Activated gamma-delta T cell (primary cell): ENCODE measurements around the gene HM13.
"Not testable (repeated sequence)": the region's sequence is repeated elsewhere in the genome, so short reads cannot be mapped to it uniquely, and the experiment has no call there.

ENCODE experiments used
- DNase-seq: peaks from one replicate; lab custom pipeline; 2025; lab: John Stamatoyannopoulos, UW
- total RNA-seq, 2 donors: gene quantifications; one replicate each; lab custom pipeline; 2026; lab: John Stamatoyannopoulos, UW

Gene HM13, protein sequence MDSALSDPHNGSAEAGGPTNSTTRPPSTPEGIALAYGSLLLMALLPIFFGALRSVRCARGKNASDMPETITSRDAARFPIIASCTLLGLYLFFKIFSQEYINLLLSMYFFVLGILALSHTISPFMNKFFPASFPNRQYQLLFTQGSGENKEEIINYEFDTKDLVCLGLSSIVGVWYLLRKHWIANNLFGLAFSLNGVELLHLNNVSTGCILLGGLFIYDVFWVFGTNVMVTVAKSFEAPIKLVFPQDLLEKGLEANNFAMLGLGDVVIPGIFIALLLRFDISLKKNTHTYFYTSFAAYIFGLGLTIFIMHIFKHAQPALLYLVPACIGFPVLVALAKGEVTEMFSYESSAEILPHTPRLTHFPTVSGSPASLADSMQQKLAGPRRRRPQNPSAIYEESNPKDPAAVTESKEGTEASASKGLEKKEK
- total RNA-seq, result 59.0 to 59.1 reads per million in 2 donors

DNA sequence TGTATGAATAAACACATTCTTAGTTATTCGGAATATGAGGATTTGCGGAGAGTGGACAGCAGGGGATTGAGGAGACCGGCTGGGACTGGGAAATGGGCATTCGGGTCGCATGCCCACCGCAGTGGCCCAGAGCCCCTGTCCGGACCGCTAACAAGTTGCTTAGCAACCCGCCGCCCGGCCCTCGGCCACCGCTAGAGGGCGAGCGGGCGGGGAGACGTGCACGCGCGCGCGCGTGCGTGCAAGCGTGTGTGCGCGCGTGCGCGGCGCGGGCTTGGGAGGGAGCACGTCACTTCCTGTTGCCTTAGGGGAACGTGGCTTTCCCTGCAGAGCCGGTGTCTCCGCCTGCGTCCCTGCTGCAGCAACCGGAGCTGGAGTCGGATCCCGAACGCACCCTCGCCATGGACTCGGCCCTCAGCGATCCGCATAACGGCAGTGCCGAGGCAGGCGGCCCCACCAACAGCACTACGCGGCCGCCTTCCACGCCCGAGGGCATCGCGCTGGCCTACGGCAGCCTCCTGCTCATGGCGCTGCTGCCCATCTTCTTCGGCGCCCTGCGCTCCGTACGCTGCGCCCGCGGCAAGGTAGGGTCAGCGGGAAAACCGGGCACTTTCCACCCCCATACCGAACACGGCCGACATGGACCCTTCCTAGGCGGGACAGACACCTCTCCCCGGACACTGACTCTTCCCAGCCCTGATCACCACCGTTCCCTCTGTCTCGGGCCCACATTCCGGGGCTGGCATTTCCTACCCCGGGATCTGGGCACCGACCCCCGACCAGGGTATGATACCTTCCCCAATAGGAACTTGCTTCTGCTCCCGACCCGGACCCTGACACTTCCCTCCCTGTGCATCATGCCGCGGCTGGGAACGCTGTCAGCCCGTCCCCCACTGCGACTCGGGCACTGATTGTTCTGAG, at the start of gene HM13:
TSS of gene HM13 (plus strand) at position 289 of the 918 bp plus-strand sequence. CDS start at position 399, 110 bp downstream.
- DNase-seq, result peak; percentile 86

DNA sequence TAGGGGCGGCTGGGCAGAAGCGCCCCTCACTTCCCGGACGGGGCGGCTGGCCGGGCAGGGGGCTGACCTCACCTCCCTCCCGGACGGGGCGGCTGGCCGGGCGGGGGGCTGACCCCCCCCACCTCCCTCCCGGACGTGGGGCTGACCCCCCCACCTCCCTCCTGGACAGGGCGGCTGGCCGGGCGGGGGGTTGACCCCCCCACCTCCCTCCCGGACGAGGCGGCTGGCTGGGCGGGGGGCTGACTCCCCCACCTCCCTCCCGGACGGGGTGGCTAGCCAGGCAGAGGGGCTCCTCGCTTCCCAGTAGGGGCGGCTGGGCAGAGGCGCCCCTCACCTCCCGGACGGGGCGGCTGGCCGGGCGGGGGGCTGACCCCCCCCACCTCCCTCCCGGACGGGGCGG, 43.3 kb upstream of the HM13 start:
- not testable (repeated sequence) for DNase-seq

DNA sequence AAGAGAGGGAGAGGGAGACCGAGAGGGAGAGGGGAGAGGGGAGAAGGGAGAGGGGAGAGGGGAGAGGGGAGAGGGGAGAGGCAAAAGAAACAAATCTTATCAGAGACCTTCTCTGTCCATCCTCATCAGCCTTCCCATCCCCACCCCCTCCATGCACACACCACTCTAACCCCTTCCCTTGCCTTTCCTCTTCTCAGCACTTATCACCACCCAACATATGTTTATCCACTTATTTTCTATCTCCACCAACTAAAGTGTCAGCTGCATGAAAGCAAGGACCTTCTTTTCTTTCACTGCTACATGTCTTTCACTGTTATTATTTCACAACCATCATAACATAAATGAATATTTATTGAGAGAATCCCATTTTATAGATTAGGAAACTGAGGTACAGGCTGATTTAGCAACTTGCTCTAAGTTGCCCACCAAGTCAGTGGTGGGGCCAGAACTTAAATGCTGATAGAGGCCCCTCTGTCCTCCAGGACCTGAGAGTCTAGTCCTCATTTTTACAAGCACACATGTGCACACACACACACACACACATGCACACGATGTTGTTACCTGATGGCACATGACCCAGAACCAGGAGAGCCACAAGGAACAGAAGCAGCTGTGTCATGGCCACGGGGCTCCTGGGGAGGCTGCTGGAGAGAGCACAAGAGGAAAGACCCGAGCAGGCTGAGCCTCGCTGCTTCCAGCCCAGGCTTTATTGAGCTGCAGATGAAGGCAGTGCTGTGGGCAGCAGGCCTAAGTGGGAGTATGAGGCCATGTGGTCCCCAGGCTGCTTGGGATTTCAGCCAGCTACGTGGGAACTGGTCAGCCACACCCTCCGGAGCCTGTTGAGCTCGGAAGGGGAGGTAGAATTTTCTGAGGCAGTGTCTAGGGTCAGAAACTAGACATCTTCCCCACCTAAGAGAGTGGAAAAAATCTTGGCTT, 41.6 kb upstream of the HM13 start:
- DNase-seq, result no peak

DNA sequence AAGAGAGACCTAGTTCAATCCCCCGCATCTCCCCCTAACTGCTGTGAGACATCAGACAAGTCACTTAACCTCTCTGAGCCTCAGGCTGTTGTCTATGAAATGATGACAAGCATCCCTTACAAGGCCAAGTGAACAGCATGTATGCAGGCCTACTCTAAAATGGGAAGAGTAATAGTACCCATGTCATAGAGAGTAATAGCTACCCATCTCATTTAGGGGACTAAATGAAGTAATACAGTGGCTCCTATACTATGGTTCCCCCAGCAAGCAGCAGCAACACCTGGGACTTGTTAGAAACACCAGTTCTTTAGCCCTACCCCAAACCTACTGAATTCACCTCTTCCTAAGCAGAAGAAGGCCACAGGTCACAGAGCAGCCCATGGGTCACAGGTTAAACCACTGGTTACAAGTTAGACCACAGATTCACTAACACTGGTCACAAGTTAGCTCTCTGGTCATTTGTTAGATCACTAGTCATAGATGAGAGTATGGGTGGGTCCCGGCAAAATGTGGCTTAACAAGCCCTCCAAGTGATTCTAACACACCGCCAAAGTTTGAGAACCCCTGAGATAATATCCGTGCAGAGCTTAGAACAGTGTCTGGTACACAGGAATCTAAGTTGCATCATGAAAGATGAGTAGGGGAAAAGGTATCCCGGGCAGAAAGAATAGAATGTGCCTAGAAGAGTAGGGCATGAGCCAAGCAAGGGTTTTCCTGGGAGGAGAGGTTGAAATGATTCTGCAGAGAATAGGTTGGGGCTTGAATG, 40.7 kb upstream of the HM13 start:
- no peak for DNase-seq

DNA sequence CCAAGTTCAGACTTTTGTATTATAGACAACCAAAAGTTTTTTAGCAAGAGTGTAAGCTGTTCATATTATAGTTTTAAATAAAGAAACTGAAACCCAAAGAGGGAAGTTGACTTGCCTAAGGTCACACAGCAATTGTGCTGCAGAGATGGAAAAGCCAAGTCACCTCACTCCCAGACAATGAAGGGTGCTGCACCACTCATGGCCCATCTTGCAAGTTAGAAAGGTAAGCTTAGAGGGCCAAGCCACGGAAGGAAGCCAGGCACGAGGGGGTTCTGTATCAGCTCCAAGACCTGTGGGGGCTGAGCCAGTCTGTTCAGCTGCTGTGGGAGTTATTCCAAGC, 40.2 kb upstream of the HM13 start:
- no peak for DNase-seq

DNA sequence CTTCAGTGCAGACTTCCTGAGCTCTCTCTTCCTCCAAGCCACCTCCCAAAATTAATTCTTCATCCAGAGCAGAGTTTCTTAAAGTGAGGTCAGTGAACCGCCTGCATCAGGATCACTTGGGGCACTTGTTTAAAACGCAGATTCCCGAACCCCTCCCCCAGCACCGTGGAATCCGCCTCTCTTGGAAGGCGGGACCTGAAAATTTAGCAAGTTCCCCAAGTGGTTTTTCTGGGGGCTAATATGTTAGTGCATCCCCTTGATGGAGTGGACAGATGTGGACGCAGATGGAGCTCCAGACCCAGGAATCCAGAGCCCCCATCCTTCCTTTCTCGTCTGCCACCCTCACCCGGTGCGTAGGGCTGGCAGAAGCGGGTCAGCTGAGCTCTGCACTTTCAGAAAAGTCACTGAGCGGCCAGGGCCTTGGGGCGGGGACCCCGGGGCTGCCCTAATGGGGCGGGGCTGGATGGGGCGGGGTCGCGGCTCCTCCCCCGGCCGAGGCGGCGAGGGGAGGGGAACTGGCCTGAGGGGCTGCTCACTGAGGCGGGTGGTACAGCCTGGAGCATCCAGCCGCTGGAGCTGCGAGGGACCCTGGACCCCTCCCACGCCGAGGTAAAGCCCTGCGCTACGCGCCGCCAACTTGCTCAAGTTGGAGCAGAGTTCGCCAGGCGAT, 39.3 kb upstream of the HM13 start, which contains the start of the genes DEFB124 and REM1:
TSS of gene DEFB124 (minus strand) at position 370 of the 670 bp plus-strand sequence. CDS start 2,114 bp downstream, outside the sequence.
TSS of gene REM1 (plus strand) at position 531 of the 670 bp plus-strand sequence. CDS start 1,158 bp downstream, outside the sequence.
- no peak for DNase-seq

DNA sequence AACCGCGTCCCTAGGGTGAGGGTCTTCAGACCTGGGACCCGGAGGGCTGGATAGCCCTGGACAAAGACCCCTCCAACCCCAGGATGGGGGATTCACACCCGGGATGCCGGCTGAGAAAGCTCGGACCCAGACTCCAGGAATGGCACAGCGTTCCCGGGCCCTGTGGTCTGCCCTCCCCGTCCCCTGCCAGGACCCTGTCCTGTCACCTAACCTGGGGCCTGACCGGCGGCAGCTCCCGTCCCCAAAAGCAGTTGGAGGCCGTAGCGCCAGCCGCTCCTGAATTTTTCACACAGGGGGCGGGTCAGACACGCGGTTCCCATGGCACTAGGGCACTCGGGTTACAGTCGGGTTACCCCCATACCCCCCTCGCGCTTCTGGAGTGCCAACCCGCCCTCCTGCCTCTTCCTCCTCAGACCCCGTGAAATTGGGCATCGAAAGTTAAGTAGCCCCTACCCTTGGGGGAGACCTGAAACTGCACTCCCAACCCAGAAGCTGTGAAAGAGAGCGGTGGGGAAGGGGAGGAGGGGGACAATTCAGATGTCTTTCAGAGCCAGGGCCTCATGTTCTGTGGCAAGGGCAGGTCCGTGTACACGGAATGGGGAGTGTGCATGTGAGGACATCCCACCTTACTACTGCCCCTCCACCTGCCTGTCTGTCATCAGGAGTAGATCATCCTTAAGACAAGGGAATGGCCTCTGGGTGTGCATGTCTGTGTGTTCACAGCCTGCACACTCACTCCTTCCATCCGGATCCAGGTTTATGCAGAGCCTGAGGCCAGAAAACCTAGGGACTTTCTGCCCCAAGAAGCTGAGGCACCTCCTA, 38.6 kb upstream of the HM13 start:
- DNase-seq, result no peak

DNA sequence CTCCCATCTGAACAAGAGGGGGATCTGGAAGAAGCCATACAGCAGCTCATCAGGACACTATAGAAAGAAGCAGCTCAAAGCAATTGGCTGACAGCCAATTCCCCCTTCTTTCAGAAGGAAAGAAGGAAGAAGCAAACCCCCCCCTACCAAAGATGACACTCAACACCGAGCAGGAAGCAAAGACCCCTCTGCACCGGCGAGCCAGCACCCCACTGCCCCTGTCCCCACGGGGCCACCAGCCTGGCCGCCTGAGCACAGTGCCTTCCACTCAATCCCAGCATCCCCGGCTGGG, 38.0 kb upstream of the HM13 start:
- DNase-seq, result no peak

DNA sequence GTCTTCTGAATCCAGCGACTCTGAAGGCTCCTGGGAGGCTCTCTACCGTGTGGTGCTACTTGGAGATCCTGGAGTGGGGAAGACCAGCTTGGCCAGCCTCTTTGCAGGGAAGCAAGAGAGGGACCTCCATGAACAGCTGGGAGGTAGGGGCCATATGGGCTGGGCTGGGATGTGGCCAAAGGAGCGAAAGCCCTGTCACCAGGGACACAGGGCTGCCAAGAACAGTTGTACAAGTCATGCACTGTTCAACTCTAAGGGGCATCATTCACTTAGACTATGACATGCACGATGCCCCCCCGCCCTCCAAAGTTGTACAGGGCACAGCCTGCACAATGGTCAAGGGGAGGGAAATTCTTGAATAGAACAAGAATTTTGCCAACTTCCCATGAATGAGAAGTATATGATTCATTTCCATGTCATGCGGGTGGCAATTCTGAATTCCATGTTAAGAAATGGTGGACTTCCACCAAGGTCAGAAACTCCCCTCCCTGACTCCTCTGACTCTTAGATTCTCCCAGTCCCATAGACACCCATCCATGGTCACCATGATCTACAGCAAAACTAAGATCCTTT, 37.5 kb upstream of the HM13 start:
- DNase-seq, result no peak

DNA sequence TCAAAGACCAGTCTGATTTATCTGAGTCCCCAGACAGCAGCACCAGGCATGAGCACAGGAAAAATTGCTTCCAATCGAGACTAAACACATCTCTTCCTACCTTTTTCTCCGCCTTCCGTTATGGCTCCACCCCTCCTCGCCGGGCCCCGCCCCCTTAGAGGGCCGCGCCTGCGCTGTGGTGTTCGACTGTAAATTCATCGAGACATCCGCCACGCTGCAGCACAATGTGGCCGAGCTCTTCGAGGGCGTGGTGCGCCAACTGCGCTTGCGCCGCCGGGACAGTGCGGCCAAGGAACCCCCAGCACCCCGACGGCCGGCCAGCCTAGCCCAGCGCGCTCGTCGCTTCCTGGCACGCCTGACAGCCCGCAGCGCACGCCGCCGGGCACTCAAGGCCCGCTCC, 30.2 kb upstream of the HM13 start:
- DNase-seq, result no peak

DNA sequence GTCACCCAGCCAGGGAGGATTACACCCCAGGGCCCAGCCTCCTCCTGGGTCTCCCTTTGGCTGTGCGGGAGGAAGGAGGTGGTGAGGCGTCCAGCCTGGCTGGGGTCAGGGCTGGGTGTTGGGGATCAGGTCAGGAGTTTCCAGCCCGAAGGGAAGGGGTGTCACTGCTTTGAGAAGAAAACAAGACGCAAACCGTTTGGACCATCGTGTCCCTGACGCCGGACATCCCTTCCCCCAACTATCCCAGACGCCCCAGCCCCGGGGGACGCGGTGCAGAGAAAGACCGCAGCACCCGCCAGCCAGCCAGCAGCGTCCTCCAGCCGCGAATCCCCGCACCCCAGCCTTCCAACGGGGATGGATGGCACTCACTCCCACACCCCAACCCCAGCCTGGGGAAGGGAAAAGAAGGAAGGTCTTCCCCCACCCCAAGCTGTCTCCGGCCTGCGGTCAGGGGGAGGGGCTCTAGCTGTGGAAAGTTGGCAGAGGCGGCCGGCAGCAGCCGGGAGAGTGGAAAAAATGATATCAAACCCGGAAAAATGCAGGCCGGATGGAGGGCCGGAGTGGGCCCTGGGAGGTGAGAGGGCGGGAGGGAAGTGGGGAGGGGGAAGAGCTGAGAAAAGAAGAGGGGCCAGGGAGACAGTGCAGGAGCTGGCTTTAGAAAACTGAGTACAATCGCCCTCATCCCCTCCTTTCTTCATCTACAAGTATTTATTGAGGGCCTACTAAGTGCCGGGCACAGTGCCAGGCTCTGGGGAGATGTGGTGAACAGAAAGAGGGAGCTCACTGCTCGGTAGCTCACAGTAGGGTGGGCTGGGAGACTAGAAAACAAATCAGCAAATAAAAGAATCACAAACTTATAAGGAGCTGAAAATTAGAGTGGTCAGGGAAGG, 28.5 kb upstream of the HM13 start:
- no peak for DNase-seq

DNA sequence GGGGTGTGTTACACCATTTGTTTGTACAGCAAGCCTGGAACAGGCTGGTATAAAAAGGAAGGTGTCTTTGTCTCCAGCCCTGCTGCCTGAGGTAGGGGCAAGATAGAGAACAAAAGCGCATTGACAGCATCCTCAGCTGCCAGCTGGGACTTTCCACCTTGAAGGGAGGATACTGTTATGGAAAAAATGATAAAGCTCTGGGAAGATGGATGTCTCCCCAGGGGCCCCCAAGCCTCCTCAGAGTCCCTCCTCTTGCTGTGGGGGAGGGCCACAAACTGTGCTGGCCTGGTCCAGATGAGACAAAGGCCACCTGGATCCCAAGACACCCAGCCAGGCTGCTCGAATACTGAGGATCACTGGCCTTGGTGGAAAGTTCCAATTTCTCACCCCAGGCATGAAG, 26.1 kb upstream of the HM13 start:
- no peak for DNase-seq

DNA sequence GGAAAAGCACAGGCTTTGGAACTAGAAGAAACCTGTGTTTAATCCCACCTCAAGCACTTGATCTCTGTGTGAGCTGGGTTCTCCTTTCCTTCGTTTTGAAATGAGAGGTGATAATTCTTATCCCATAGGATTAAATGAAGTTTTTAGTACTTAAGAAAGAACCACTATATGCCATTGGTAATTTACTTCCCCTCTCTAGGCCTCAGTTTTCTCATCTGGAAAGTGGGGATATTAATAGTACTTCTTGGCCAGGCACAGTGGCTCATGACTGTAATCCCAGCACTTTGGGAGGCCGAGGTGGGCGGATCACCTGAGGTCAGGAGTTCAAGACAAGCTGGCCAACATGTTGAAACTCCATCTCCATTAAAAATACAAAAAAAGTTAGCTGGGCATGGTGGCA, 25.1 kb upstream of the HM13 start:
- DNase-seq, result no peak

DNA sequence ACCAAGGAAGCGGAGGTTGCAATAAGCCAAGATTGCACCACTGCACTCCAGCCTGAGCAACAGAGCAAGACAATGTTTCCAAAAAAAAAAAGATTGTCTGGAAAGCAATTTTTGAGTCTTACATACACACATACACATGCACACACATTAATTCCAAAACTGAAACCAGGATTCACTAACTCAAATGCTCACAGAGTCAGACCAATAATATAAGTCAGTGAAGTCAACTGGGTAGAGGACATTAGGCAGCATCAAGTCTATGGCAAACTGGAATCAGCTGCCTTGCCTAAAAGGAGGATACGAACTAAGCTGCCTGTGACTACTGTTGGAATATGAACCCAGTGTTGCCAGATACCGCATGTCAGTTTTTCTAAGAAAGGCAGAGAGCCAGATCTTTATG, 23.5 kb upstream of the HM13 start:
- no peak for DNase-seq

DNA sequence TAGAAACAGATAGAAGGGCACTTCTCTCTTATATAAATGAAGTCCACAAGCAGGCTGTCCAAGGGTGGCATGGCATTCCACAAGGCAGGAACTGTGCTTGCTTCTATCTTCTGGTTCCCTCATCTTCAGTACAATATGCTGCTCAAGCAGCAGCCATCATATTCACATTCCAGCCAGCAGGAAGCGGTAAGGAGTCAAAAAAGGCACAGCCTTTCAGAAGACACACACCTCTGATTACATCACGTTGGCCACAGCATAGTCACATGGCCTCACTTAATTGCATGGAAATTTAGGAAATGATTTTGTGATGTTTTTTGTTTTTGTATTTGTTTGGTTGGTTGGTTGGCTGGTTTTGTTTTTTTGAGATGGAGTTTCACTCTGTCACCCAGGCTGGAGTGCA, 20.1 kb upstream of the HM13 start:
- no peak for DNase-seq

DNA sequence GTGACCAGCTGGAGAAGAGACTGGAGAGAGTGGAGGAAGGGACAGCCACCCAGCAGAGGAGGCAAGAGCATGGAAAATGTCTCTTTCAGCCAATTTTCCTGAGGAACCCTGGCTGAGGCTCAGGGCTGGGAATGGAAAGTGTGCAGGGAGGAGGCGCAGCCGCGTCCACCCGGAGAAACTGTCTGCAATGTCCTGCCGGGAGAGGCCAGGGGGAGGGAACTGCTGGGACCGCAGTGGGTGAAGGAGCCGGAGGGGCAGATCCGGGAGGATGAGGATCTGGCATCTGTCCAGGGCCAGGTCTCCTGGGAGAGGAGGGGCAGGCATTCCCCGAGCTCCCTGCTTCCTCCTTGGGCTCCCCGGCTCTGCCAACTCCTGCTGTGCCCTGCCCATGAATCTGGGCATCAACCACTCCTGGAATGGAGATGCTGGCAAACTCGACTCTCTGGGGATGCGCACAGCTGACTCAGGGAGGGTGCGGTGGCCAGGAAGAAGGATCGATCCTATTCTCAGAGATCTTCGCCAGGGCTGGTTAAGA, 17.4 kb upstream of the HM13 start:
- DNase-seq, result no peak

DNA sequence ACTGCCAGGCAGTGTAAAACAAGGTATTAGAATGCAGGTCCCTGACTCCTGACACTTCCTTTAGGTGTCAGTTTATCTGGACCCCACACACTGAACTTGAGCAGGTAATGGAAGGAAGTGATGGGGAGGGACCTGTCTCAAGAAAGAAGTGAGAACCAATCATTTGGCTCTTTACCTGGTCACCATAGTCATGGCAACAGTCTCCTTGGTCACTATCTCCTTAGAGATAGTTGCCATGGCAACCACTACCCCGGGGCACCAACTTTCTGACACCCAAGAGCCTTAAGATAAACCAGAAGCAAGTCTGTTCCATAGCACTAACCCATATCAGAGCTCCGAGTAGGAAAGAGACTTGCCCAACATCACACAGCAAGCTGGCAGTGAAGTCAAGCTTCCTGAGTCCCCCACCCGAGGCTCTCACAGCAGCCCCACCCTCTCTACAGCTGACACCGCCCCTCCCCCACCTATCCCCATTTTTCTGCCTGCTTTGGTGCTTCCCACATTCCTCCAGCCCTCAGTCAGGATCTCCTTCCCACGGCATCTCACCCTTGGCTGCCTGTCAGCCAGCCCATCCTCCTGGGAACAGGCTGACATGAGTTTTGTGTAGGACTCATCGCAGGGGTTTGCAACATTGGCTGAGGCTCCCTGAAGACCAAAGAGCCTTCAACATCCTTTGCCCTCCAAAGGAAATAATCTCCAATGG, 16.3 kb upstream of the HM13 start:
- DNase-seq, result no peak
